H1 (cell line): ENCODE measurements around the gene SRXN1. TPM values are rescaled to one million over a fixed set of nuclear protein-coding genes. Genes with fewer than 3 reads are reported as not detected.

Experiments used
- CTCF ChIA-PET: fragments of 300-600 bp; sonication (Branson Sonifier 250); formaldehyde crosslinking; loops from one replicate; lab custom pipeline; 2021; ENCODE audit not compliant: partially characterized antibody; lab: Charles Lee
- POLR2A ChIA-PET: fragments of 300-600 bp; sonication (Branson Sonifier 250); formaldehyde crosslinking; loops from one replicate; lab custom pipeline; 2021; ENCODE audit warnings: inconsistent platforms; ENCODE audit not compliant: partially characterized antibody; lab: Charles Lee
- DNase-seq, 2 experiments: peaks; one replicate each; pipeline versions ENCODE4 v3.0.0 to v3.0.0-alpha.2; 2010 to 2022; ENCODE audit warnings: low spot score in 2 of 2, low read depth in 1 of 2, mixed read lengths in 1 of 2
- FAIRE-seq: peaks from 2 replicates; lab custom pipeline; 2011; peaks lifted over from hg19 to GRCh38; lab: Jason Lieb, UNC
- H2AFZ ChIP-seq: 2 replicates; pipeline ENCODE4 v1.8.1; 2012; ENCODE audit warnings: low read length, inconsistent platforms
- H2AK5ac ChIP-seq: 2 replicates; pipeline ENCODE4 v1.6.1; 2013; ENCODE audit warnings: low read depth, low read length
- H2BK120ac ChIP-seq: replicated peaks from 2 replicates; pipeline ENCODE3; 2013; ENCODE audit warnings: low read depth, low read length, inconsistent platforms
- H2BK12ac ChIP-seq: 2 replicates; pipeline ENCODE4 v1.6.1; 2013; ENCODE audit warnings: low read depth, low read length
- H2BK15ac ChIP-seq: 2 replicates; pipeline ENCODE4 v1.6.1; 2013; ENCODE audit warnings: low read length
- H2BK20ac ChIP-seq: 2 replicates; pipeline ENCODE4 v1.6.1; 2013; ENCODE audit warnings: low read length
- H2BK5ac ChIP-seq: 2 replicates; pipeline ENCODE4 v1.6.1; 2013; ENCODE audit warnings: low read depth, low read length
- H3K14ac ChIP-seq: 2 replicates; pipeline ENCODE4 v1.6.1; 2013; ENCODE audit warnings: inconsistent platforms; ENCODE audit not compliant: insufficient read length
- H3K18ac ChIP-seq: 2 replicates; pipeline ENCODE4 v1.6.1; 2013; ENCODE audit warnings: low read length; ENCODE audit errors: extremely low read depth
- H3K23ac ChIP-seq: 2 replicates; pipeline ENCODE4 v1.6.1; 2013; ENCODE audit warnings: inconsistent platforms; ENCODE audit not compliant: insufficient read length
- H3K23me2 ChIP-seq: 2 replicates; pipeline ENCODE4 v1.6.1; 2013; ENCODE audit warnings: low read depth, low read length
- H3K27ac ChIP-seq: 2 replicates; pipeline ENCODE4 v1.6.1; 2011; ENCODE audit warnings: low read depth, low read length, inconsistent platforms
- H3K27me3 ChIP-seq, 4 experiments: replicated peaks in 1 of 4; 1 replicate in 1 of 4; 2 replicates in 3 of 4; pipeline versions ENCODE4 v1.6.1 to v1.8.1; 2011 to 2013; ENCODE audit warnings: low read length in 3 of 4, mild to moderate bottlenecking in 3 of 4, inconsistent platforms in 2 of 4, mixed read lengths in 2 of 4, moderate library complexity in 1 of 4; ENCODE audit not compliant: control insufficient read depth in 3 of 4, insufficient read depth in 3 of 4; ENCODE audit errors: extremely low read depth in 1 of 4
- H3K36me3 ChIP-seq, 4 experiments: 2 replicates each; pipeline versions ENCODE4 v1.6.1 to v1.8.1; 2011 to 2013; ENCODE audit warnings: mild to moderate bottlenecking in 4 of 4, low read length in 3 of 4, moderate library complexity in 2 of 4, control low read depth in 1 of 4, inconsistent platforms in 1 of 4; ENCODE audit not compliant: insufficient read depth in 4 of 4, control insufficient read depth in 2 of 4
- H3K4ac ChIP-seq: replicated peaks from 2 replicates; pipeline ENCODE3; 2013; ENCODE audit warnings: low read length, low read depth, mixed read lengths, inconsistent platforms; ENCODE audit not compliant: insufficient read length
- H3K4me1 ChIP-seq, 4 experiments: replicated peaks in 1 of 4; 1 replicate in 1 of 4; 2 replicates in 3 of 4; pipeline versions ENCODE4 v1.6.1 to v1.8.1; 2011 to 2013; ENCODE audit warnings: low read length in 3 of 4, inconsistent platforms in 2 of 4, mixed read lengths in 1 of 4; ENCODE audit not compliant: insufficient read depth in 4 of 4, control insufficient read depth in 3 of 4
- H3K4me2 ChIP-seq, 2 experiments: 2 replicates each; pipeline versions ENCODE4 v1.6.1 to v1.8.1; 2011 to 2013; ENCODE audit warnings: low read depth in 2 of 2, low read length in 2 of 2, control low read depth in 1 of 2, inconsistent platforms in 1 of 2, mild to moderate bottlenecking in 1 of 2; ENCODE audit not compliant: insufficient read depth in 1 of 2
- H3K4me3 ChIP-seq, 4 experiments: fragments of 200-600, 300-600 bp in 1 of 4; sonication (generic), shearing (Covaris generic), sonication (Bioruptor Twin) in 1 of 4; 2 replicates each; pipeline versions ENCODE4 v1.5.1 to v1.8.1; 2011 to 2016; ENCODE audit warnings: low read length in 4 of 4, low read depth in 3 of 4, control low read depth in 2 of 4, inconsistent platforms in 2 of 4, mild to moderate bottlenecking in 2 of 4, mixed read lengths in 1 of 4, moderate library complexity in 1 of 4; ENCODE audit not compliant: insufficient read depth in 2 of 4; ENCODE audit errors: extremely low read depth in 1 of 4
- H3K56ac ChIP-seq: replicated peaks from 2 replicates; pipeline ENCODE3; 2013; ENCODE audit warnings: low read depth, mild to moderate bottlenecking, mixed read lengths, low read length, inconsistent platforms; ENCODE audit not compliant: insufficient read length
- H3K79me1 ChIP-seq: 2 replicates; pipeline ENCODE4 v1.6.1; 2013; ENCODE audit warnings: low read depth, low read length, control low read depth
- H3K79me2 ChIP-seq, 2 experiments: 2 replicates each; pipeline versions ENCODE4 v1.6.1 to v1.8.1; 2012 to 2013; ENCODE audit warnings: low read length in 2 of 2, mild to moderate bottlenecking in 2 of 2, inconsistent platforms in 1 of 2; ENCODE audit not compliant: insufficient read depth in 2 of 2, control insufficient read depth in 1 of 2
- H3K9ac ChIP-seq, 4 experiments: replicated peaks in 1 of 4; 1 replicate in 1 of 4; 2 replicates in 3 of 4; pipeline versions ENCODE4 v1.6.1 to v1.8.1; 2011 to 2013; ENCODE audit warnings: low read depth in 3 of 4, low read length in 3 of 4, control low read depth in 2 of 4, mild to moderate bottlenecking in 2 of 4, moderate library complexity in 2 of 4, inconsistent platforms in 1 of 4; ENCODE audit errors: extremely low read depth in 1 of 4
- H3K9me3 ChIP-seq, 2 experiments: 2 replicates each; pipeline versions ENCODE4 v1.6.1 to v1.8.1; 2012 to 2013; ENCODE audit warnings: mild to moderate bottlenecking in 2 of 2, moderate library complexity in 2 of 2, control low read depth in 1 of 2, inconsistent platforms in 1 of 2, low read depth in 1 of 2, low read length in 1 of 2, mixed read lengths in 1 of 2; ENCODE audit not compliant: insufficient read depth in 2 of 2
- H4K20me1 ChIP-seq, 2 experiments: replicated peaks in 1 of 2; 2 replicates each; pipeline versions ENCODE3 to v1.8.1; 2011 to 2013; ENCODE audit warnings: inconsistent platforms in 2 of 2, low read length in 2 of 2, mild to moderate bottlenecking in 1 of 2; ENCODE audit not compliant: insufficient read depth in 2 of 2, control insufficient read depth in 1 of 2
- H4K5ac ChIP-seq: 2 replicates; pipeline ENCODE4 v1.6.1; 2013; ENCODE audit warnings: low read length, low read depth, mixed read lengths, inconsistent platforms; ENCODE audit not compliant: insufficient read length
- H4K8ac ChIP-seq: 2 replicates; pipeline ENCODE4 v1.8.0; 2013; ENCODE audit warnings: mild to moderate bottlenecking, moderate library complexity, low read length, inconsistent platforms; ENCODE audit not compliant: insufficient read depth; ENCODE audit errors: extremely low read depth
- H4K91ac ChIP-seq: replicated peaks from 2 replicates; pipeline ENCODE3; 2013; ENCODE audit warnings: low read length, mixed read lengths, inconsistent platforms; ENCODE audit not compliant: insufficient read length
- ASH2L ChIP-seq: fragments of 200-600, 300-600 bp; sonication (generic); IDR thresholded peaks from one replicate; pipeline ENCODE4 v1.7.1; 2017; ENCODE audit warnings: low read length
- CTCF ChIP-seq, 3 experiments: IDR thresholded peaks; 1 replicate in 2 of 3; 2 replicates in 1 of 3; pipeline versions ENCODE4 v1.5.1 to v1.6.1; 2011; ENCODE audit warnings: low read length in 3 of 3, mild to moderate bottlenecking in 3 of 3, inconsistent platforms in 2 of 3, low read depth in 1 of 3, moderate library complexity in 1 of 3; ENCODE audit not compliant: insufficient read depth in 1 of 3; ENCODE audit errors: control extremely low read depth in 1 of 3
- KDM5A ChIP-seq: fragments of 200-600 bp; IDR thresholded peaks from 2 replicates; pipeline ENCODE4 v1.7.1; 2012; ENCODE audit warnings: mild to moderate bottlenecking, low read length, inconsistent platforms, mixed read lengths
- NRF1 ChIP-seq: IDR thresholded peaks from 2 replicates; pipeline ENCODE4 v1.6.1; 2011; ENCODE audit warnings: mild to moderate bottlenecking, low read depth, low read length, improper control_type of control experiment
- RAD21 ChIP-seq, 2 experiments: IDR thresholded peaks in 1 of 2; conservative IDR thresholded peaks in 1 of 2; 2 replicates each; pipeline ENCODE4 v1.6.1; 2011; ENCODE audit warnings: low read depth in 2 of 2, low read length in 2 of 2, improper control_type of control experiment in 1 of 2, inconsistent platforms in 1 of 2, mild to moderate bottlenecking in 1 of 2, moderate library complexity in 1 of 2
- TBP ChIP-seq: IDR thresholded peaks from 2 replicates; pipeline ENCODE4 v1.6.1; 2011; ENCODE audit warnings: low read depth, low read length, improper control_type of control experiment
- WGBS, 2 experiments: shearing (Covaris generic) in 1 of 2; methylation state at CpG; one replicate each; pipeline versions ENCODE4 v1.1.6 to v1.1.7; 2013 to 2015; ENCODE audit warnings: low lambda C conversion rate in 2 of 2, mixed read lengths in 2 of 2, inconsistent platforms in 1 of 2, low coverage in 1 of 2, missing lambda C conversion rate in 1 of 2; ENCODE audit not compliant: insufficient replicate concordance in 2 of 2, insufficient coverage in 1 of 2, insufficient read length in 1 of 2; ENCODE audit errors: extremely low coverage in 1 of 2, missing lambda C conversion rate in 1 of 2; 5-methylcytosine and 5-hydroxymethylcytosine counted together
- long read RNA-seq, 2 experiments: library from RNA in 1 of 2; library from capped mRNA in 1 of 2; stranded (forward); transcript quantifications; one replicate each; pipeline ENCODE4 v2.0.0, GENCODE V29; 2021; ENCODE audit warnings: inconsistent platforms in 1 of 2
- polyA minus RNA-seq, 3 experiments: library from RNA; depleted of rRNA, polyadenylated mRNA; stranded (reverse); fragments of >200 nt; gene quantifications; 1 replicate in 2 of 3; 2 replicates in 1 of 3; pipeline ENCODE4 v1.2.3, GENCODE V29; 2011
- polyA plus RNA-seq, 7 experiments: library from polyadenylated mRNA; depleted of rRNA in 3 of 7; stranded (reverse) in 5 of 7; unstranded in 2 of 7; fragments of >200 nt in 5 of 7; fragments of 200-250 nt in 2 of 7; gene quantifications; 1 replicate in 5 of 7; 2 replicates in 1 of 7; 4 replicates in 1 of 7; pipeline versions ENCODE4 v1.2.1 to v1.2.3, GENCODE V29; 2011 to 2013; ENCODE audit warnings: missing spikeins in 2 of 7, mixed read lengths in 2 of 7
- total RNA-seq: library from RNA; stranded (reverse); fragmentation: NEBNext Ultra II Directional; extraction: Animal tissue kit (Norgen Biotek cat#: 25700); gene quantifications from 2 replicates; pipeline ENCODE4 v1.2.1, GENCODE V29; 2021

Gene SRXN1
- total RNA-seq (15.8 and 16.7 TPM in 2 replicates), polyA plus RNA-seq (2011; rRNA removed) (12.2 and 12.7 TPM in 2 replicates), polyA minus RNA-seq (2011; rRNA and poly(A)+ RNA removed) (14.4 and 15.9 TPM in 2 replicates)
- polyA plus RNA-seq (2011; cell fraction: cytosol; rRNA removed): 15.8 TPM
- polyA plus RNA-seq (2011; cell fraction: nucleus; rRNA removed): 7.5 TPM
- polyA plus RNA-seq (2012, experiment 1 of 2): 15.0 to 16.5 TPM (median 15.5 TPM) in 4 replicates
- 5.7 TPM for polyA plus RNA-seq (2012, experiment 2 of 2)
- 13.5 TPM for polyA plus RNA-seq (2013, experiment 1 of 2)
- polyA plus RNA-seq (2013, experiment 2 of 2): 13.9 TPM
- 5.9 TPM for polyA minus RNA-seq (2011; cell fraction: cytosol; rRNA and poly(A)+ RNA removed)
- polyA minus RNA-seq (2011; cell fraction: nucleus; rRNA and poly(A)+ RNA removed): 7.6 TPM
- long read RNA-seq, experiment 1, transcript SRXN1-201 (2 exons, 2,698 nt): major isoform, 11 of 23 reads
- long read RNA-seq, experiment 1, partial matches to known transcripts: 0 of 23 reads
- long read RNA-seq, experiment 1, other reads (novel, unspliced or antisense): 12 of 23 reads
- long read RNA-seq, experiment 2, partial matches to known transcripts: 0 of 4 reads
- long read RNA-seq, experiment 2, other reads (novel, unspliced or antisense): 4 of 4 reads

- H3K4me3 ChIP-seq: peak within 1 kb of the TSS; percentile 37 to 72 (median 68)
- WGBS, 2 experiments: 2% methylated on average over 25 of the region's 74 CpGs; no CpG with 5 or more reads in 1 of the 2 experiments
- TF ChIP-seq KDM5A (no peak), CTCF (IDR thresholded peaks at IDR 0.05; ENCODE audit: control extremely low read depth in 1 of 3, insufficient read depth in 1 of 3, low read depth in 1 of 3, low read length in 3 of 3) (peak; percentile 67 to 99 (median 78)), ASH2L (no peak), TBP (0 out of 2 replicates have a peak, but pooled peaks have one; percentile 30), RAD21 (IDR thresholded peaks at IDR 0.05 in 1 of 2, conservative IDR thresholded peaks at IDR 0.05 in 1 of 2; ENCODE audit: low read depth in 2 of 2, low read length in 2 of 2) (peak; percentile 63 to 82), NRF1 (no peak)
Measured at GRCh38 chr20:653110-653589, at the start of gene SRXN1. Gene SRXN1, minus strand, starts transcription at chr20:653200. Its CDS starts 15 bp downstream, at chr20:653185.

More at GRCh38 chr20:653110-653589, at the start of gene SRXN1:
- Histone ChIP-seq H2BK20ac (peak within 1 kb of the TSS; percentile 84; the same call in 1 of the 2 replicates), H3K27ac (no peak within 1 kb of the TSS), H3K9me3 (no peaks in the 10 kb centered on the region), H4K5ac (peak within 1 kb of the TSS; percentile 32), H3K27me3 (peaks cover 0 to 7% (median 0%) of the 10 kb centered on the region in 4 experiments; a peak in 3 of 7 replicates), H3K56ac (peak within 1 kb of the TSS; percentile 22), H3K23me2 (peaks cover 10% of the 10 kb centered on the region; the same call in 1 of the 2 replicates), H2BK120ac (no peak within 1 kb of the TSS), H3K4me1 (peaks cover 12 to 21% (median 15%) of the 10 kb centered on the region in 4 experiments), H2AK5ac (peak within 1 kb of the TSS; percentile 47), H3K9ac (peak within 1 kb of the TSS; percentile 38 to 65 (median 56); a peak in 6 of 7 replicates), H3K79me2 (no peaks in the 10 kb centered on the region), H2BK5ac (no peak within 1 kb of the TSS), H3K79me1 (no peaks in the 10 kb centered on the region), H2BK15ac (peak within 1 kb of the TSS; percentile 84), H3K18ac (peak within 1 kb of the TSS; percentile 86), H3K4me2 (peak within 1 kb of the TSS; percentile 73 to 85), H2AFZ (peak within 1 kb of the TSS; percentile 68; the same call in 1 of the 2 replicates), H4K20me1 (peaks cover 0 to 4% of the 10 kb centered on the region in 2 experiments), H2BK12ac (peak within 1 kb of the TSS; percentile 69), H3K36me3 (peaks cover 0 to 6% (median 3%) of the 10 kb centered on the region in 4 experiments; a peak in 6 of 8 replicates), H4K8ac (peak within 1 kb of the TSS; percentile 81; the same call in 1 of the 2 replicates), H3K23ac (no peak within 1 kb of the TSS), H3K4ac (no peak within 1 kb of the TSS), H4K91ac (peak within 1 kb of the TSS; percentile 49), H3K14ac (peak within 1 kb of the TSS; percentile 2)
- DNase-seq: peak; percentile 58 to 90
- CTCF ChIA-PET: interaction anchor here (1.4 to 11.0 kb wide), 5 partner anchors 13 to 84 kb away, joined by 4 to 157 read pairs (median 13); no protein-coding TSS in a partner anchor
- no peak for FAIRE-seq
- POLR2A ChIA-PET: interaction anchor here (2.9 kb wide), 1 partner anchor 9 kb away, joined by 19 read pairs; no protein-coding TSS in a partner anchor
